PC-3 (cell line): ENCODE measurements around the gene FCSK. TPM values are rescaled to one million over a fixed set of nuclear protein-coding genes. Genes with fewer than 3 reads are reported as not detected.

Experiments used
- ATAC-seq: fragments of 200-7000 bp; cut with Tn5 transposase; 2 replicates; pipeline ENCODE4 v1.9.1; 2020; ENCODE audit warnings: mild to moderate bottlenecking, moderate library complexity
- BruUV-seq: library from RNA; stranded (reverse); fragments of 400-500 nt; replicated peaks from 2 replicates; lab custom pipeline; 2021; lab: Mats Ljungman, UMichigan
- CTCF ChIA-PET: fragments of 300-600 bp; sonication (Branson Sonifier 250); formaldehyde crosslinking; loops from one replicate; lab custom pipeline; 2022; ENCODE audit warnings: antibody characterized with exemption; lab: Charles Lee
- POLR2A ChIA-PET: fragments of 300-600 bp; sonication (Branson Sonifier 250); formaldehyde crosslinking; loops from one replicate; lab custom pipeline; 2022; ENCODE audit warnings: antibody characterized with exemption; ENCODE audit not compliant: unreplicated experiment; lab: Charles Lee
- DNase-seq: peaks from one replicate; pipeline ENCODE4 v3.0.0-alpha.2; 2015
- H2AFZ ChIP-seq: fragments of 300-600 bp; sonication (generic); 2 replicates; pipeline ENCODE4 v1.6.0; 2016; ENCODE audit warnings: antibody characterized with exemption, low read length
- H3F3A ChIP-seq: fragments of 300-600 bp; sonication (generic); one replicate; pipeline ENCODE4 v1.6.0; 2017; ENCODE audit warnings: antibody characterized with exemption, low read length, control low read depth, mild to moderate bottlenecking; ENCODE audit not compliant: unreplicated experiment
- H3K27ac ChIP-seq: fragments of 300-600 bp; sonication (generic); 2 replicates; pipeline ENCODE4 v1.5.1; 2016; ENCODE audit warnings: mild to moderate bottlenecking, low read length
- H3K27me3 ChIP-seq: fragments of 300-600 bp; sonication (generic); 2 replicates; pipeline ENCODE4 v1.6.1; 2016; ENCODE audit warnings: low read length, mixed read lengths
- H3K36me3 ChIP-seq: fragments of 300-600 bp; sonication (generic); 2 replicates; pipeline ENCODE4 v1.6.1; 2016; ENCODE audit warnings: low read depth, mixed run types, low read length, mixed read lengths
- H3K4me1 ChIP-seq: fragments of 300-600 bp; sonication (generic); 2 replicates; pipeline ENCODE4 v1.5.1; 2016; ENCODE audit warnings: low read length; ENCODE audit not compliant: insufficient read depth
- H3K4me2 ChIP-seq: fragments of 300-600 bp; sonication (generic); 2 replicates; pipeline ENCODE4 v1.6.0; 2016; ENCODE audit warnings: low read length
- H3K4me3 ChIP-seq: fragments of 300-600 bp; sonication (generic); 2 replicates; pipeline ENCODE4 v1.5.1; 2016; ENCODE audit warnings: mild to moderate bottlenecking, low read length, mixed read lengths
- H3K79me2 ChIP-seq: fragments of 300-600 bp; sonication (generic); 2 replicates; pipeline ENCODE4 v1.6.1; 2017; ENCODE audit warnings: low read length, mixed read lengths
- H3K9ac ChIP-seq: fragments of 300-600 bp; sonication (generic); 2 replicates; pipeline ENCODE4 v1.6.0; 2016; ENCODE audit warnings: mild to moderate bottlenecking, low read length
- H3K9me2 ChIP-seq: fragments of 300-600 bp; sonication (generic); replicated peaks from 2 replicates; pipeline ENCODE4 v1.6.1; 2016; ENCODE audit warnings: mixed run types, low read length, mixed read lengths
- H3K9me3 ChIP-seq: fragments of 300-600 bp; sonication (generic); 2 replicates; pipeline ENCODE4 v1.6.1; 2016; ENCODE audit warnings: low read length, mixed read lengths
- H4K20me1 ChIP-seq: fragments of 300-600 bp; sonication (generic); 2 replicates; pipeline ENCODE4 v1.6.1; 2016; ENCODE audit warnings: low read length, mixed read lengths
- CTCF ChIP-seq: fragments of 300-600 bp; sonication (generic); conservative IDR thresholded peaks from 2 replicates; pipeline ENCODE4 v1.5.1; 2017; ENCODE audit warnings: antibody characterized with exemption, low read depth, mild to moderate bottlenecking, low read length
- EZH2 ChIP-seq: fragments of 300-600 bp; sonication (generic); IDR thresholded peaks from one replicate; pipeline ENCODE4 v1.6.1; 2017; ENCODE audit warnings: antibody characterized with exemption, mild to moderate bottlenecking, low read length; ENCODE audit not compliant: unreplicated experiment
- EZH2phosphoT487 ChIP-seq: fragments of 300-600 bp; sonication (generic); IDR thresholded peaks from 2 replicates; pipeline ENCODE4 v1.6.1; 2018; ENCODE audit warnings: mild to moderate bottlenecking, antibody characterized with exemption, low read length, borderline replicate concordance
- intact Hi-C: fragments of 100-400 bp; cut with micrococcal nuclease; formaldehyde crosslinking; loops from 2 replicates; pipeline ENCODE4 v1.9.0; 2023
- total RNA-seq: library from RNA; depleted of rRNA; stranded (reverse); fragments of >200 nt; gene quantifications from 2 replicates; pipeline ENCODE4 v1.2.3, GENCODE V29; 2014

The FCSK gene
- total RNA-seq, 1 experiment from 2014 or later, result 11.7 TPM

GRCh38 chr16:70438969-70439862 lies 15.2 kb upstream of the FCSK start, which contains the start of gene ST3GAL2:
TSS of gene ST3GAL2 (minus strand) at chr16:70439100. CDS start at chr16:70398530, 40,570 bp downstream.
- no peak within 1 kb of the TSS for H3K27ac ChIP-seq

GRCh38 chr16:70440009-70440692 lies 14.2 kb upstream of the FCSK start:
- Histone ChIP-seq H3K9me3 (no peaks in the 10 kb centered on the region), H3K4me2 (peak overlapping the region; percentile 99), H3K27ac (no peak overlapping the region), H3K79me2 (peaks cover 21% of the 10 kb centered on the region), H3K4me1 (peaks cover 15% of the 10 kb centered on the region), H4K20me1 (no peaks in the 10 kb centered on the region), H3F3A (no peaks in the 10 kb centered on the region), H3K4me3 (peak overlapping the region; percentile 85), H2AFZ (peak overlapping the region; percentile 93), H3K9ac (no peak overlapping the region), H3K9me2 (no peaks in the 10 kb centered on the region), H3K27me3 (no peaks in the 10 kb centered on the region), H3K36me3 (no peaks in the 10 kb centered on the region)
- ChIA-PET POLR2A (no interaction called here), CTCF (no interaction called here)
- TF ChIP-seq EZH2phosphoT487 (no peak), CTCF (no peak), EZH2 (no peak)
- no TSS peak for BruUV-seq
- no peak for ATAC-seq
- intact Hi-C loops, result no loop called here
- no peak for DNase-seq

More at GRCh38 chr16:70438969-70439862, 15.2 kb upstream of the FCSK start, which contains the start of gene ST3GAL2:
- ATAC-seq (peak; percentile 93), DNase-seq (peak; percentile 84)
- peaks cover 15% of the 10 kb centered on the region for H3K4me1 ChIP-seq
- H3F3A ChIP-seq, result no peaks in the 10 kb centered on the region
- H2AFZ ChIP-seq, result peak within 1 kb of the TSS; percentile 93
- H3K9me3 ChIP-seq, result no peaks in the 10 kb centered on the region
- no peaks in the 10 kb centered on the region for H3K27me3 ChIP-seq
- ChIA-PET POLR2A (no interaction called here), CTCF (interaction anchor here (1.3 kb wide), 1 partner anchor 69 kb away, joined by 4 read pairs; no protein-coding TSS in a partner anchor)
- H3K9ac ChIP-seq, result peak within 1 kb of the TSS; percentile 9; the same call in 1 of the 2 replicates
- no peaks in the 10 kb centered on the region for H3K36me3 ChIP-seq
- TF ChIP-seq CTCF (no peak), EZH2 (no peak), EZH2phosphoT487 (no peak)
- no peaks in the 10 kb centered on the region for H4K20me1 ChIP-seq
- BruUV-seq, result no TSS peak
- no peaks in the 10 kb centered on the region for H3K9me2 ChIP-seq
- H3K4me2 ChIP-seq, result peak within 1 kb of the TSS; percentile 99
- intact Hi-C loops, result loop anchor here (2.0 kb wide), 1 partner anchor 58 kb away; no protein-coding TSS in a partner anchor
- peak within 1 kb of the TSS; percentile 85 for H3K4me3 ChIP-seq
- H3K79me2 ChIP-seq, result peaks cover 21% of the 10 kb centered on the region
